Renal pelvis (tissue), 4 donors: ENCODE measurements around the gene HBG2. TPM values are rescaled to one million over a fixed set of nuclear protein-coding genes. Genes with fewer than 3 reads are reported as not detected.
"Not testable (repeated sequence)": the region's sequence is repeated elsewhere in the genome, so short reads cannot be mapped to it uniquely, and the experiment has no call there.

ENCODE experiments used
- DNase-seq: peaks from one replicate; pipeline ENCODE4 v3.0.0-alpha.2; 2013
- polyA plus RNA-seq, 3 donors: library from polyadenylated mRNA; unstranded; fragments of 120-200 nt; gene quantifications; one replicate each; pipeline ENCODE4 v1.2.1, GENCODE V29; 2013; ENCODE audit not compliant: insufficient read length in 3 of 3

HBG2 gene
- polyA plus RNA-seq, 3 donors, result 1,217 to 2,022 (median 1,324) TPM

- DNase-seq, result no peak
Observed at GRCh38 chr11:5252919-5253265, 1.7 kb downstream of the HBG2 start.

GRCh38 chr11:5252192-5252918 lies 2.2 kb downstream of the HBG2 start:
- DNase-seq, result no peak

GRCh38 chr11:5251746-5252145 lies 2.8 kb downstream of the HBG2 start:
- DNase-seq, result no peak

GRCh38 chr11:5250543-5251204 lies 3.9 kb downstream of the HBG2 start:
- DNase-seq, result no peak

- not testable (repeated sequence) for DNase-seq
Observed at GRCh38 chr11:5249807-5250396, 4.7 kb downstream of the HBG2 start, which contains the start of gene HBG1. HBG1 (minus strand) TSS chr11:5249857; CDS start chr11:5249804, 53 bp downstream.

- DNase-seq, result not testable (repeated sequence)
Observed at GRCh38 chr11:5248498-5248897, 6.1 kb downstream of the HBG2 start.

- no peak for DNase-seq
Observed at GRCh38 chr11:5247472-5248192, 6.9 kb downstream of the HBG2 start.

- DNase-seq, result no peak
Observed at GRCh38 chr11:5246772-5247471, 7.7 kb downstream of the HBG2 start.

GRCh38 chr11:5245155-5245554 lies 9.4 kb downstream of the HBG2 start:
- no peak for DNase-seq

GRCh38 chr11:5243816-5244180 lies 10.8 kb downstream of the HBG2 start:
- DNase-seq, result no peak

GRCh38 chr11:5242933-5243815 lies 11.4 kb downstream of the HBG2 start:
- DNase-seq, result no peak

- no peak for DNase-seq
Observed at GRCh38 chr11:5242208-5242607, 12.4 kb downstream of the HBG2 start.

GRCh38 chr11:5241458-5241857 lies 13.1 kb downstream of the HBG2 start:
- DNase-seq, result no peak

GRCh38 chr11:5240458-5240857 lies 14.1 kb downstream of the HBG2 start:
- no peak for DNase-seq

GRCh38 chr11:5240056-5240455 lies 14.5 kb downstream of the HBG2 start:
- DNase-seq, result no peak

- DNase-seq, result no peak
Observed at GRCh38 chr11:5239046-5239445, 15.5 kb downstream of the HBG2 start.

GRCh38 chr11:5238486-5238885 lies 16.1 kb downstream of the HBG2 start:
- DNase-seq, result no peak

- no peak for DNase-seq
Observed at GRCh38 chr11:5237420-5237819, 17.2 kb downstream of the HBG2 start.

- DNase-seq, result no peak
Observed at GRCh38 chr11:5235364-5236095, 19.1 kb downstream of the HBG2 start.

GRCh38 chr11:5234381-5234834 lies 20.2 kb downstream of the HBG2 start, which contains the start of gene HBD:
HBD (minus strand) TSS chr11:5234483; CDS start chr11:5234433, 50 bp downstream.
- DNase-seq, result peak; percentile 4
